Measurements from ENCODE around the gene ARHGEF5.
"Not testable (repeated sequence)": the region's sequence is repeated elsewhere in the genome, so short reads cannot be mapped to it uniquely, and the experiment has no call there.

GRCh38 chr7:144317537-144317936 is 37.7 kb upstream of the ARHGEF5 start:
- TF ChIP-seq CTCF (conservative IDR thresholded peaks at IDR 0.05 in 1 of 2, IDR thresholded peaks at IDR 0.05 in 1 of 2; ENCODE audit: low read depth in 1 of 2, low read length in 2 of 2); EZH2 (IDR thresholded peaks at IDR 0.05; ENCODE audit: low read length, missing control alignments): not testable (repeated sequence)
